ENCODE measurements around the gene ELP2.
A peak's percentile ranks its signal among the peaks of the same experiment; 100 is the strongest.

The ELP2 gene

DNA sequence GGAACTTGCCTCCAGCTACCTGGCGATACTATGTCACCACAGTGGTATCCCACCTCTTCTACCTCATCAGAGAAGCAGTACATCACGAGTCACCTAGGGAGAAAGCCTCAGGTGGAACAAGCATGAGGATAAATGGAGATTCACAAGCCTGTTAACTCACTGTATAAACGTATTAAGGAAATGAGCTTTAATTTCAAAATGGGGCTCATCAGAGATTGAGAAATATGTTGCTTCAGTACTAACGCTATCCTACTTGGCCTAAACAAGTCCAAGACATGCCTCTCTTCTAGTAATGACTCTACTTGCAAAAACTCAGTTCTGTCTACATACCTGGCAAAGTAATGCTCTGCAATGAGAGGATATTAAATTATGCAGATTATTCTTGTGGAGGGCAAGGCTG lies 4.9 kb upstream of the ELP2 start:
- no peak for DNase-seq

GRCh38 chr18:36126668-36127067 lies 3.0 kb upstream of the ELP2 start:
- DNase-seq: no peak

GRCh38 chr18:36127836-36128529 lies 1.7 kb upstream of the ELP2 start:
- DNase-seq: no peak

GRCh38 chr18:36128530-36128870 lies 1.2 kb upstream of the ELP2 start:
- no peak for DNase-seq

DNA sequence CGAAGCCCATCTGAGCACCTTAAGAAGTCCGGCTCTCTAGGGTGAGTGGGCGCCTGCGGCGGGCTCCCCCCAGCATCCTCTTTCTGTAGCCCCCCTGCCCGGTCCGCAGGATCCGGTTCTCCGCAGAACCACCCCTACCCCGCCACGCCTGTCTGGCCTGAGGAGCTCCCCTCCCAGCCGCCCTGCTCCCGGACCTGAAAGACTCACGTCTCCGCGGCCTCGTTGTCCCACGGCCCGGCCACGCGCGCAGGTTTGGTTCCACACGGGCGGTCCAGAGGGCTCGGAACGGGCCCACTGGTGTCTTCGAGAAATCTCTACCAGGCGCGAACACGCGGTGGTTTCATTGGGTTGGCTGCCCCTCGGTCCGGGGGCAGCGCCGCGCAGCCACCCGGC lies 796 bp upstream of the ELP2 start:
- no peak for DNase-seq

- no peak for DNase-seq
These were observed 536 bp downstream of the ELP2 start for GRCh38 chr18:36130039-36130831.

DNA sequence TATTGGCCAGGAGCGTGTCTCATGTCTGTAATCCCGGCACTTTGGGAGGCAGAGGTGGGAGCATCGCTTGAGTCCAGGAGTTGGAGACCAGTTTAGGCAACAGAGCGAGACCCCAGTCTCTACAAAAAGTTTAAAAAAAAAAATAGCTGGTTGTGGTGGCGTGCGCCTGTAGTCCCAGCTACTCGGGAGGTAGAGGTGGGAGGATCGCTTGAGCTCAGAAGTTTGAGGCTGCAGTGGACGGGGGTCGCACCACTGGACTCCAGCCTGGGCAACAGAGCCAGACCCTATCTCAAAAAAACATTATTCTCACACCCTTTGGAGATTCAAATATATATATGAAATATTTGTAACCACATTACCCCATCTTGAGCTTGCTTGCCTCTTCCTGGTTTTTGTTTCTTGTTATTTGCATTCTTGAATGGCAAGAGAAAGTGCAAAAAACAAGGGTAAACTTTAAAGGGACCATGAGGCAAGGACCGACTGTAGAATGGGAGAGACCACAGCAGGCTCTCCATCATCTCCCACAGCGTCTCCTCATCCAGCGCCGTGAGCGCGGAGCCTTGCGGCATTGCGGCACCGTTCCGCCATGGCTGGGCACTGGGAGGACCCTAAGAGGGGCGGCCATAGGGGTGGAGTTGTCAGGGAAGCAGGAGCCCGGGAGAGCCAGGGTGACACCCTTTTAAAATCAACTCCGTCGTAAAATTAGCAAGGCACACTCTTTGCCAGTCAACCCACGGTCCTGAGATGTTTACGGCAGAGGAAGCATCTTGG lies 1.4 kb downstream of the ELP2 start:
- no peak for DNase-seq

- no peak for DNase-seq
These were observed 2.2 kb downstream of the ELP2 start for GRCh38 chr18:36131692-36132483.

DNA sequence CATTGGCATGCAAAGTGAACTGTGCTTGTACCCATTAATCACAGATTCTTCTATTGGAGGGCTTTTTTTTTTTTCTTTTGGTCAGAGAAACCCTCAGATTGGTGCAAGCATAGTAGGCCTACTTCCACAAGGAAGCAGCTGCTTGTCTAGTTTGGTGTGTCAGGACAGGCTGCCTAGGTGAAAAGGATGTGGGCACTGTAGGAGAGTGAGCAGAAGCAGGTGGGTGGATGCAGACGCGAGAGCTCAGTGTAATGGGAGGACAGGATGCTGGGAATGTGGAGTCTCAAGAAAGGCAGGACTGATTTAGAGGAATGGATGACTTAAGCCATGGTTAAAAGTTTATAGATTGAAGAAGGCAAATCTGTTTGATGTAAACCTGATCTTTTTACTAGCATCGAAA lies 3.1 kb downstream of the ELP2 start:
- DNase-seq: no peak

- no peak for DNase-seq
These were observed 5.6 kb downstream of the ELP2 start for GRCh38 chr18:36135264-36135663.

DNA sequence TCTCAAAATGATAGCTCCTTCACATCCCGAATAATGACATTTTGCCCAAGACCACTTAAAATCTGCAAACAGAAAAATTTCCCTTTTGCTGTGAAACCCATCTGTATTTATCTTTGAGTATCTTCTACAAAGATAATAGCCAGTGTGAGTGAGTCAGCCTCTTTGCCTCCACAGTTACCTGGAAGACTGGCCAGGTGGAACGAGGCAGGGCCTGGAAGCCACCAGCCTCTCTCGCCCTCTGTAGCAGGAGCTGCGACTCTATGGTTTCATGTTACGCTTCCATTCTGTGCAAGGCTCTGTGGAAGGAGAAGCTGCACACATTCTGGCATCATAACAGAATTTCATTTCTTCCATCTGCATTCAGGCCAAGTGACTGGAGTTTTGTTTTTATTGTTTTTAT lies 9.5 kb downstream of the ELP2 start:
- no peak for DNase-seq

DNA sequence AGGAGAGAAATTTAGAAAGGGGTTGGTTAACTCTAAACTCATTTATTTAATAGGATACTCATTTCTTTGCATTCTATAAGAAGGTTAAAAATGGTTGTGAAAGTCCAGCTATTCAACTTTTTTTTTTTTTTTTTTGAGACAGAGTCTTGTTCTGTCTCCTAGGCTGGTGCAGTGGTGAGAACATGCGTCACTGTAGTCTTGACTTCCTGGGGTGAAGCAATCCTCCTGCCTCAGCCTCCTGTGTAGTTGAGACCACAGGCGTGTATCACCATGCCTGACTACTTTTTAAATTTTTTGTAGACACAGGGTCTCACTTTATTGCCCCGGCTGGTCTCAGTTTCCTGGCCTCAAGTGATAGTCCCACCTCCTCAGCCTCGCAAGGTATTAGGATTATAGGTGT lies 11.9 kb downstream of the ELP2 start:
- DNase-seq: no peak

GRCh38 chr18:36142751-36143150 lies 13.1 kb downstream of the ELP2 start:
- DNase-seq: no peak

DNA sequence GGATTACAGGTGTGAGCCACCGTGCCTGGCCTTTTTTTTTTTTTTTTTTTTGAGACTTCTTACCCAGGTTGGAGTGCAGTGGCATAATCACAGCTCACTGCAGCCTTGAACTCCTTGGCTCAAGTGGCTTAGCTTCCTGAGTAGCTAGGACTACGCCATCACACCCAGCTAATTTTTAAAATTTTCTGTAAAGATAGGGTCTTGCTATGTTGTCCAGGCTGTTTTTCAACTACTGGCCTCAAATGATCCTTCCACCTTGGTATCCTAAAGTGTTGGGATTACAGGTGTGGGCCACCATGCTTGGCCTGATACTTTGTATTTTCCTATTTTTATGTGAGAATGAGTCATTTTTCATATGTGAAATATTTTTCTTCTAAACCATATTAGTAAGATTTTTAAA lies 13.7 kb downstream of the ELP2 start:
- DNase-seq: no peak

DNA sequence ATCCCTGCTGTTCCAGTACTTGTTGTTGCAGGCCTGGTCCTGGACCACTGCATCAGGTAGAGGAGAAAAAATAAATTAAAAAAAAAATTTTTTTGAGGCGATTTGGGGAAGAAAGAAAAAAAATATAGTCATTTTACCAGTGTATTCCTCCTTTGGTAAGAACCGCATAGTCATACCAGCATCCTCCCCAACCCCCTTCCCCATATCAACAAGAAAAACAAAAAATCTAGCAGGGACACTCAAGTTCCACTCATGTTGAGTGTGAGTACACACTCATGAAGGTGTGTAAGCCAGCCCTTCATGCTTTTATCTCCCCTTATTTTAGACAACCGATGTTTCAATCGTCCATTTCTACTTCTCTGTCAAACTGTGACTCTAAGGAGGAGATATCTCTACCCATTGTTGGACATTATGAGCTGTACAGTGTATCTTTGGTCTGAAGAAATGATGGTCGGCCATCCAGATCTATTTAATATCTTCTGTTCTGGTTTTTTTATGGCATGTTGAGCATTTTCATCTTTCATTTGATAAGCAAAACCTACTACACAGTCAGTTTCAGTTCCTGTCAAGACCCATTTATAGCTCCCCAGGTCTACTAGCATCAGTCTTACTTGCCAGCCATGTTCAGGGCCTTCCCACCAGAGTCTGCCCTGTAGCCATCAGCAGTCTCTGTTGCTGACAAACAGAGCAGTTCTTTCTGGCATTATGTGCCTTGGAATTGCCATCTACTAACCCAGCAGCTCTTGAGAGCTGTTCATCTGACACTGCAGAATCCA lies 20.0 kb downstream of the ELP2 start:
- DNase-seq: no peak

DNA sequence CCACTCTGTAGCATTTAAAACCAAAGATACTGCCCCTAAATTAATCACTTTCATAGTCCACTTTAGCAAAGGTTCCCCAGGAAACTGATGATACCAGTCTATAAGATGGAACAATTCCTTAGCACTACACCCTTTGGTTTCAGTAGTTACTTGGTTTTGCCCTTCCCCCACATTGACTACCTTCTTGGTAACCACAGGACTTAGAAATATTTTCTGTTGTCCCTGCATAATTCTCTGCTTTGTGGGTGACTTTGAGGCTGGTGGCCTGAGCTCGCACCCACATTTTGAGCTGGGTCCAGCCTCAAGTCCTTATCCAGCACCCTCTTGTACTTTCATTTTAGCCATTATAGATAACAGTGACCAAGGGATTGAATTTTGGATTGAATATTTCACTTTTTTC lies 23.1 kb downstream of the ELP2 start:
- DNase-seq: no peak

DNA sequence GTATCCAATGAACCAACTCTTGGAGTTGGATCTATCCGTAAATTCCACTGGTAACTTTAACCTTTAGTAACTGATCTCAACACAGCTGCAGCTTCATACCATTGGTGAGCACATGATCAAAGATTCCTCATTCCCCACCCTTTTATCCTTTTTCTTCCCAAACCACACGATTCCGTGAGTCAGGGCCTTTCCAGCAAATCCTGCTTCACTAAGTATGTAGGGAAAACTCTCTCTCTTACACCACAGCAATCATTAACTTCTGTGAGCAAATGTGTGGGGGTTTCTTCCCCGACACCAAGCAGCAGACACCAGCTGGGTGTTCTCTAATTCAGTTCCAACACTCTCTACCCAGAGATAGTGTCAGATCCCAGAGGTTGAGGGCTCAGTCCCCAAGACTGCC lies 23.5 kb downstream of the ELP2 start:
- peak; percentile 96 for DNase-seq

GRCh38 chr18:36153771-36154170 lies 24.1 kb downstream of the ELP2 start:
- no peak for DNase-seq

DNA sequence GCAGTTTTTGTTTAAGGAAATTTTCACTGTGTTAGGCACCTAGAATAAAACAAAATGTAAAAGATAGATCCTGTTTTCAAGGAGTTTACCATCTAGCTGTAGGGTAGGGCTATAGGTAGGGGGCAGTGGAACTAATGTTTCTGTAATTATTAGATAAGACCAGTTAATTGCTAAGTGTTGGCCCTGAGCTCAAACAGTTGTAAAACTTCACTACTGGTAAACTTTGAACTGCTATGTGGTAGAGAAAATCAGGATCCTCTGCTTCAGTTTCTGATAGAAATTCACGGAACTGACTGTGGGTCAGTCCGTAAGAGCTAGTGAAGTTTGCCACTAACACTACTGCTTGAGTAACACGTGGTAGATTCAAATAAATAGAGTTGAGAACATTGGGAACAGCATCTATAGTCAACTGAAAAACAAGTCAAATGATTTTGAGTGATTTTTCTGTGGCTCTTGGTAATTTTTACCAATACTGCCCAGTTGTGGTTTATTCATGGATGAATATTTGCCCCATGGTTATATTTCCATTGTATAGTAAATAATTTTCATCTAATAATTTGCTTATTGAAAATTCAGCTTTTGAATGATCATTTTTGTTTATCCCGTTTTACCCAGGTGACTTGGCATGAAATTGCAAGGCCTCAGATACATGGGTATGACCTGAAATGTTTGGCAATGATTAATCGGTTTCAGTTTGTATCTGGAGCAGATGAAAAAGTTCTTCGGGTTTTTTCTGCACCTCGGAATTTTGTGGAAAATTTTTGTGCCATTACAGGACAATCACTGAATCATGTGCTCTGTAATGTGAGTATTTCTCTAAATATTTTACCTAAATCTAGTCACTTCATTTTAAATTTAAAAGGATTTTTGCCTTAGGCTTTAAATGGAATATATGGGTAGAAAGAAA lies 26.4 kb downstream of the ELP2 start:
- DNase-seq: no peak

DNA sequence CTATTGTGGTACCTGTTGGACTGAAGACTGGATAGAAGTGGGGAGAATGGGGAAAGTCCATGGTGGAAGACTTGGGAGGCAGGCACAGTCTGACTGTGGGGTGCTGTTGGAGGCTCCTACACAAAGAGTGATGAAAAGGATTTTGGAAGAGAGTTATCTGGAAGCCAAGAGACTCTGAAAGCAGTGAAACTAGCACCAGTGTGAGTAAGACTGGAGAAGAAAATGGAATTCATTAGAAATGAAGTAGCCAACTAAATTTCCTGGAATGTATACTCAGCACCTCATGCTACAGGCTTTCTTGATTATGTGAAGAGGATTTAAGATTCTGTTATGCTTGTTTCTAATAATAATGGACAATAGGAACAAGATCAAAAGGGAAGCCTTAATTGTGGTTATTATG lies 27.7 kb downstream of the ELP2 start:
- DNase-seq: no peak

DNA sequence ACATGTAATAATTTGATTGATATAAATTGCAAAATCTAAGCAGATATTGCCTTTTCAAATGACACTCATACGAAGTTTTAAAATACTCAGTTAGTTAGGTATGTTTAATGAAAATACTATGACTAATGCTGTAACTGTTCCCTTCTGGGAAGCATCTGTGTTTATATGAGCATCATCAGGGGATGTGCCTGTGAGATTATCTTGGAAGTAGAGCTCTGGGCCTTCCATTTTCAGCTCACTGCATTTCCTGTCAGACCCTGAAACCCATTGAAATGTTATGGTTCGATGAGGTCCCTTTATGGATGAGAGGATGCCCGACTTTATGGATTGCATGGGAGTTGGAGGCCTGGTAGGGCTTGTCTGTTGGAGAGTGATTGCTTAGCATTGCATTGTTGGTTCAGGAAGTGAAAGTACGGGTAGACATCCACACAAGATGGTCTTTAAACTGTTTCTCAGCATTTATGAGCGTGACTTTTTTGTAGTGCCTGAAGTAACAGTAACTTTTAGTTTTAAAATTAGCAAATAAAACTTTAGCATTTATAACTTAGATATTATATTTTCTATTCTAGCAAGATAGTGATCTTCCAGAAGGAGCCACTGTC lies 28.7 kb downstream of the ELP2 start:
- peak; percentile 81 for DNase-seq

Measured in kidney glomerular epithelial cell (primary cell).